ENCODE measurements around the gene C4orf54. TPM values are rescaled to one million over a fixed set of nuclear protein-coding genes. Genes with fewer than 3 reads are reported as not detected.

Gene C4orf54
- total RNA-seq, 2 experiments from 2014 or later: not detected

DNA sequence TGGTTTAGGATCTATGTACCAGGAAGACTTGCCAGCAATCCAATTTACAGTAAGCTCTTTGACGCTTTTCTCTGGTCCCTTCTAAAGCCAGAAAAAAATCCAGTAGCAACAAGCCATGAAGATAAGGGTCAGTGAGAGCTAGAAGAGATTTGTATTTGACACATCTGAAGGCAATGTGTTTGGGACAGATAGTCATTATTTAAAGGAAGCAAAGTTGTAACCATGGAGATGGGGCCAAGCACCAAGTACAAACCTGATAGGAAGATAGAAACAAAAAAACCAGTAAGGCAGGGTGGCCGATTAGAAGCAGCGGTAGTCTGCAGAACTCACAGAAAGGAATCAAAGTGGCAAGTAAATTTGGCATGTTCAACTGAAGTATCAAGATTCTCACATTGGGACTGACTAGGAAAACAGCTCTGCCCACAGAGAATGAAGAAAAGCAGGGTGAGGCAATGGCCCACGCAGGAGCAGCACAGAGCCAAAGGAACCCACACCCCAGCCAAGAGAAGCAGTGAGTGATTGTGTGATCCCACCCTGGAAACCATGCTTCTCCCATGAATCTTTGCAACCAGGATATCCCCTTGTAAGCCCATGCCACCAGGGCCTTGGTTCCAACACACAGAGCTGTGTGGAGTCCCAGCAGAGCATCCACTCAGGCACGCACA lies 12.9 kb upstream of the C4orf54 start:
- DNase-seq (no peak), ATAC-seq (no peak)
- peaks cover 23% of the 10 kb centered on the region for H3K9me3 Mint-ChIP-seq (ENCODE audit: low read depth)
- ChIA-PET CTCF (interaction anchor here (0.5 kb wide), 1 partner anchor 40 kb away, joined by 3 read pairs; no protein-coding TSS in a partner anchor), POLR2A (no interaction called here)
- no peak overlapping the region for H3K4me3 Mint-ChIP-seq
- H3K36me3 Mint-ChIP-seq (ENCODE audit: low read depth): no peaks in the 10 kb centered on the region
- no peak overlapping the region for H3K27ac Mint-ChIP-seq
- H3K4me1 Mint-ChIP-seq: no peaks in the 10 kb centered on the region
- intact Hi-C loops (cut with DNase I, micrococcal nuclease): no loop called here
- peaks cover 15% of the 10 kb centered on the region for H3K27me3 Mint-ChIP-seq

DNA sequence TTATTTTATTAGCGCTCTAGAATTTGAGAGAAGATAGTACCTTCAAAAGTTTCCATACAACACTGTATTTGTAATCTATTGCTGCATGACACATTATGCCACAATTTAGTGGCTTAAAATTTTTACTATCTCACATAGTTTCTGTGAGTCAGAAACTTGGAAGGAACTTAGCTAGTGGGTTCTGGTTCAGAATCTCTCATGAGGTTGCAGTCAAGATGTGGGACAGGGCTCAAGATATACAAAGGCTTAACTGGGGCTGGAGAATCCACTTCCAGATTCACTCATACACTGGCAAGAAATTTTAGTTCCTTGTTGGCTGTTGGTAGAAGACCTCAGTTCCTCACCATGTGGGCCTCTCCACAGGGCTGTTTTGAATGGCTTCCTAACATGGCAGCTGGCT lies 11.5 kb upstream of the C4orf54 start:
- Mint-ChIP-seq H3K36me3 (ENCODE audit: low read depth) (no peaks in the 10 kb centered on the region), H3K4me3 (no peak overlapping the region), H3K27ac (no peak overlapping the region), H3K4me1 (no peaks in the 10 kb centered on the region), H3K9me3 (ENCODE audit: low read depth) (peaks cover 23% of the 10 kb centered on the region), H3K27me3 (peaks cover 13% of the 10 kb centered on the region)
- DNase-seq: no peak
- ChIA-PET CTCF (interaction anchor here (0.8 kb wide), 1 partner anchor 26 kb away, joined by 3 read pairs; no protein-coding TSS in a partner anchor), POLR2A (no interaction called here)
- intact Hi-C loops (cut with DNase I, micrococcal nuclease): no loop called here
- no peak for ATAC-seq

GRCh38 chr4:99668472-99668871 lies 10.8 kb upstream of the C4orf54 start:
- intact Hi-C loops (cut with DNase I, micrococcal nuclease): no loop called here
- ChIA-PET POLR2A (no interaction called here), CTCF (no interaction called here)
- DNase-seq (no peak), ATAC-seq (no peak)
- Mint-ChIP-seq H3K4me3 (no peak overlapping the region), H3K9me3 (ENCODE audit: low read depth) (peaks cover 20% of the 10 kb centered on the region), H3K4me1 (no peaks in the 10 kb centered on the region), H3K36me3 (ENCODE audit: low read depth) (no peaks in the 10 kb centered on the region), H3K27ac (no peak overlapping the region), H3K27me3 (peaks cover 17% of the 10 kb centered on the region)

GRCh38 chr4:99665983-99666382 lies 8.4 kb upstream of the C4orf54 start:
- intact Hi-C loops (cut with DNase I, micrococcal nuclease): no loop called here
- peaks cover 27% of the 10 kb centered on the region for H3K27me3 Mint-ChIP-seq
- no peaks in the 10 kb centered on the region for H3K4me1 Mint-ChIP-seq
- ChIA-PET POLR2A (no interaction called here), CTCF (no interaction called here)
- DNase-seq (no peak), ATAC-seq (no peak)
- H3K9me3 Mint-ChIP-seq (ENCODE audit: low read depth): peaks cover 3% of the 10 kb centered on the region
- H3K36me3 Mint-ChIP-seq (ENCODE audit: low read depth): no peaks in the 10 kb centered on the region
- no peak overlapping the region for H3K4me3 Mint-ChIP-seq
- no peak overlapping the region for H3K27ac Mint-ChIP-seq

DNA sequence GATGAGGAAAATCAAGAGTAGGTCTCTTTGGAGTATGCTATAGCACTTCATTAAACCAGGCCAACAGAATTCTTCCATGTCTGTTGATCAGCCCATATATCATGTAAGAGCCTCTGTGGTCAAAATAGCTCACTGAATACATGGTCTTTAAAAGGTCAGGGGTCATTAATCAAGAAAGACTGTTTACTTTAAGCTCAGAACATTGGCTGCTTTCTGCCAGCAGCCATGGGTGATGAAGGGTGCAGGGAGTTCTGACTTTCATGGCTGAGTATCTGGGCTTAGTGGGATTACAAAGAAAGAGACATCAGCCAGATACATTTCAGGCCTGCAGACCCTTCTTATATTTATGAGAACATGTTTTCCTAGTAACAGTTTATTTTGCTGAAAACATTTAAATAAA lies 7.1 kb upstream of the C4orf54 start:
- CTCF ChIA-PET: no interaction called here
- Mint-ChIP-seq H3K4me3 (no peak overlapping the region), H3K36me3 (ENCODE audit: low read depth) (no peaks in the 10 kb centered on the region), H3K27ac (no peak overlapping the region), H3K27me3 (peaks cover 25% of the 10 kb centered on the region), H3K9me3 (ENCODE audit: low read depth) (no peaks in the 10 kb centered on the region), H3K4me1 (no peaks in the 10 kb centered on the region)
- DNase-seq: no peak
- intact Hi-C loops (cut with DNase I, micrococcal nuclease): no loop called here
- no peak for ATAC-seq
- POLR2A ChIA-PET: no interaction called here

DNA sequence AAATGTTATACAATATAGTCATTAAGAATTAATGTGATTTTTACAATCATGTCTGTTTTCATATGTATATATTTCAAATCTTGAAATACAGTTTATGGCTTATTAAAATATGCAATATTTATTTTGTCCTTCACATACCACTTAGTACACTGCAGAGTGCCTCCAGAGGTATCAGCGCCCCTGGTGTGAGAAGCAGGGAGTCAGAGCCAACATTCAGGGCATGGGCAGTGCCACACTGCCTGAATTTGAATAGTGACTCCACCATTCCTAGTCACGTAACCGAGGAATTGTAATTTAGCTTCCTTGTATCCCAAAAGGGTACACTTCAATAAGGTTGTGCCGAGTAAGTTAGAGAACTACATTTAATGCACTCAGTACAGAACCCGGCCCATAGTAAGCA lies 4.3 kb upstream of the C4orf54 start:
- no peak overlapping the region for H3K4me3 Mint-ChIP-seq

DNA sequence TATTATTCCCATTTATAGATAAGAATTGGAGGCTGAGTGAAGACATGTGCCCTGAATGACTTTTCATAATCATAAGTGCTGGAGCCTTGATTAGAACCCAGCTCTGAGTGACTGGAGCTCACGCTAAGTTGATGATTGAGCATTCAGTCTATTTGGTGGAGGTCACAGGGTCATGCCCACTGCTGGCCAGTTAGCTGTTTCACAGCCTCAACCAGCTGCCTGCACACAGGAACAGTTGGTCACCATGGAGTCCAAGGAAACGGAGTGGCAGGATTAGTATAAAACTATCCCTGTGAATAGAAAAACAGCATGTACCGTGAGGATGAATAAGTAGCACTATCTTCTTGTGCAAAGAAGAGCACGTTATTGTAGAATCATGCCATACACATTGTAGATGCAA lies 1.0 kb upstream of the C4orf54 start:
- DNase-seq (no peak), ATAC-seq (no peak)
- intact Hi-C loops (cut with DNase I, micrococcal nuclease): no loop called here
- no peaks in the 10 kb centered on the region for H3K9me3 Mint-ChIP-seq (ENCODE audit: low read depth)
- CTCF ChIA-PET: no interaction called here
- no peaks in the 10 kb centered on the region for H3K36me3 Mint-ChIP-seq (ENCODE audit: low read depth)
- no peaks in the 10 kb centered on the region for H3K4me1 Mint-ChIP-seq
- POLR2A ChIA-PET: no interaction called here
- no peak overlapping the region for H3K27ac Mint-ChIP-seq
- no peak overlapping the region for H3K4me3 Mint-ChIP-seq
- peaks cover 20% of the 10 kb centered on the region for H3K27me3 Mint-ChIP-seq

More for the DNA sequence above, 4.3 kb upstream of the C4orf54 start:
- H3K27me3 Mint-ChIP-seq: peaks cover 21% of the 10 kb centered on the region
- no peak overlapping the region for H3K27ac Mint-ChIP-seq
- H3K36me3 Mint-ChIP-seq (ENCODE audit: low read depth): no peaks in the 10 kb centered on the region
- POLR2A ChIA-PET: no interaction called here
- intact Hi-C loops (cut with DNase I, micrococcal nuclease): no loop called here
- CTCF ChIA-PET: no interaction called here
- no peak for DNase-seq
- no peak for ATAC-seq
- H3K9me3 Mint-ChIP-seq (ENCODE audit: low read depth): no peaks in the 10 kb centered on the region
- H3K4me1 Mint-ChIP-seq: no peaks in the 10 kb centered on the region

DNA sequence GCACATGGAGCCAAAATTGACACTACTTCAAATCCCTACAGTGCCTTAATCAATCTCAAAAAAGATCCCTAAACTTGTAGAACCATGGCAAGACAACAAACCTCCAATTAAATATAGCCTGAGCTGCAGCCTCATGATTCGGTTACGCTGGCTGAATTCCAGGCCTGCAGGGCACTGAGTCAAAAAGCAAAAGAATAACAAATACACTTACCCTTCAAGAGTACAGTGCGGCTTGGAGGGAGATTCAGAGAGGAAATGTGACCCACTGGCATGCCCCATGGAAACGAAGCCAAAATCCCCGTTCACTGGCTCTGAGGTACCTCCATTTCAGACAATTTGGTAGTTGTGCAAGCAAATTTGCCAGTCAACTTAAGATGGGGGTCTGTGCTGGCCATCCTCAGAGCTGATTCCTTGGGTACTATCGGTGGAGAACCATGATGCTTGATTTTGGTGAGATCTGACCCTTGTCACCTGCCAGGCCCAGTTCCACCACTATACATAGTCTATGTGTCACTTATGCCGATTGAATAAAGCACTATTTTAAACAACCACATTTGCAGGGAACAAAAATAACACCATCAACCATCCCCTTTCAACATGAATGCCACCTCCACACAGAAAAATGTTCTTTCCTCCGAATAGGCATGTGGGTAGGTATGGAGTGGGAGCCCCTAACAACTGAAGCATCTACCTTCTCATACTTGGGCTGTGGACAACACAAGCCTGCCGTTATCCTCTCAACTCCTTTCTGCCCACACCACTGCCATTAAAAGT lies 2.1 kb downstream of the C4orf54 start:
- POLR2A ChIA-PET: no interaction called here
- DNase-seq: no peak

GRCh38 chr4:99654361-99654761 lies 3.3 kb downstream of the C4orf54 start:
- peaks cover 2% of the 10 kb centered on the region for H3K27me3 Mint-ChIP-seq

More for the DNA sequence above, 2.1 kb downstream of the C4orf54 start:
- Mint-ChIP-seq H3K4me1 (no peaks in the 10 kb centered on the region), H3K36me3 (ENCODE audit: low read depth) (no peaks in the 10 kb centered on the region), H3K4me3 (no peak overlapping the region), H3K27ac (no peak overlapping the region), H3K9me3 (ENCODE audit: low read depth) (no peaks in the 10 kb centered on the region), H3K27me3 (peaks cover 2% of the 10 kb centered on the region)
- CTCF ChIA-PET: no interaction called here
- intact Hi-C loops (cut with DNase I, micrococcal nuclease): no loop called here
- no peak for ATAC-seq

DNA sequence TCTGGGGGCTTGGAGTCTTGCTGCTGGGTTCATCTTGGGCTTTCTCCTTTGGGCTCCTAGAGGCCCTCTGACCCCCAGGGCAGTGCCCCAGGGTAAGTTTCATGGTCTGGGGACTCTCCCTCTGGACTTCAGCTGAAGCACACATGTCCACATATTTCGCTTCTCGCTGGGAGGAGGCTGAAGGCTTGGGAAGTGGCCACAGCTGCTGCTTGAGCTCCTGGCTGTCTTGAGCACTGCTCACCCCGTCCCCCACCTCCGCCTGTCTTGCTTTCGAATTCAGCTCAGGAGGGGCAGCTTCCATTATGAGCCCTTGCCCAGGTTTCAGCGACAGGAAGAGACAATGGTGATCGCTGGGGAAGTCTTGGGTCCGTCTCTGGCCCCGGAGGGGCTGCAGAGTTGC lies 3.7 kb downstream of the C4orf54 start:
- no peak for ATAC-seq
- ChIA-PET CTCF (no interaction called here), POLR2A (no interaction called here)
- Mint-ChIP-seq H3K4me1 (no peaks in the 10 kb centered on the region), H3K27ac (no peak overlapping the region), H3K36me3 (ENCODE audit: low read depth) (no peaks in the 10 kb centered on the region), H3K9me3 (ENCODE audit: low read depth) (no peaks in the 10 kb centered on the region), H3K27me3 (peaks cover 2% of the 10 kb centered on the region), H3K4me3 (no peak overlapping the region)
- intact Hi-C loops (cut with DNase I, micrococcal nuclease): no loop called here
- no peak for DNase-seq

More at GRCh38 chr4:99654361-99654761, 3.3 kb downstream of the C4orf54 start:
- ChIA-PET POLR2A (no interaction called here), CTCF (no interaction called here)
- Mint-ChIP-seq H3K27ac (no peak overlapping the region), H3K36me3 (ENCODE audit: low read depth) (no peaks in the 10 kb centered on the region), H3K9me3 (ENCODE audit: low read depth) (no peaks in the 10 kb centered on the region), H3K4me3 (no peak overlapping the region), H3K4me1 (no peaks in the 10 kb centered on the region)
- ATAC-seq (no peak), DNase-seq (no peak)
- intact Hi-C loops (cut with DNase I, micrococcal nuclease): no loop called here

GRCh38 chr4:99652596-99653436 lies 4.8 kb downstream of the C4orf54 start:
- H3K36me3 Mint-ChIP-seq (ENCODE audit: low read depth): no peaks in the 10 kb centered on the region
- DNase-seq (no peak), ATAC-seq (no peak)
- no peak overlapping the region for H3K27ac Mint-ChIP-seq
- ChIA-PET CTCF (interaction anchor here (0.6 kb wide), 1 partner anchor 150 kb away, joined by 3 read pairs; no protein-coding TSS in a partner anchor), POLR2A (no interaction called here)
- intact Hi-C loops (cut with DNase I, micrococcal nuclease): no loop called here
- H3K4me1 Mint-ChIP-seq: no peaks in the 10 kb centered on the region
- H3K4me3 Mint-ChIP-seq: no peak overlapping the region
- H3K9me3 Mint-ChIP-seq (ENCODE audit: low read depth): no peaks in the 10 kb centered on the region
- peaks cover 2% of the 10 kb centered on the region for H3K27me3 Mint-ChIP-seq

All from activated CD4-positive, alpha-beta T cell treated with anti-CD3 and anti-CD28 coated beads for 36 hours (primary cell).